Measurements from ENCODE around the gene TULP3.

TULP3 gene

DNA sequence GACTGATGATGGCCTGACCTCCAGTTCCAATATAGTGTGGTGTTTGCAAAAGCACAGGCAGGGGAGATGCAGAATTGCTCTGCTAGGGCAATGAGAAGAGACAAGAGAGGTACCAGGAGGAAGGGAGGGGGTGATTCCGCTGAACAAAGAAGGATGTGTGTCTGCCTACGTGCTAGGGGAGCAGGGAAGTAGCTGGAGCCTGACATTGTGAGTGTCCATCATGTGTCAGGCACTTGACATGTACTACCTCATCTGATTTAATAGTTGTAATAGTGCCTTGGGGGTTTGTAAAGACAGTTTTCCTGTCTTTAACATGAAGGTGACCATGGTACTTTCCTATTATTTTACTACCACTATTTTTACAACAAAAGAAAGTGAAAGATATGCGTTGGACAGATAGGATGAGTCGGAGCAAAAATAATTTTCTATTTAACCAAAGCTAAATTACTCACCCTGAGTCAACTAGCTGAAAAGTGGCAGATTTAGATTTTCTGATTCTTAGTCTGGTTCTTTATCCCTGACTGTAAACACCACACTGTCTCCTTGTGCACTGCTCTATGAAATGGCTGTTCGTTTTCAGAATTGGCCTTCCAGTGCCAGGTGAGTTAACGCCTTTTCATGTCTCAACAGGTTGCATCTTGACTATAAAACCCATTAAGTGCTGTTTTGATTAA is 34.8 kb downstream of the TULP3 start:
- no peak for DNase-seq (ENCODE audit: low read depth in 2 of 2)

DNA sequence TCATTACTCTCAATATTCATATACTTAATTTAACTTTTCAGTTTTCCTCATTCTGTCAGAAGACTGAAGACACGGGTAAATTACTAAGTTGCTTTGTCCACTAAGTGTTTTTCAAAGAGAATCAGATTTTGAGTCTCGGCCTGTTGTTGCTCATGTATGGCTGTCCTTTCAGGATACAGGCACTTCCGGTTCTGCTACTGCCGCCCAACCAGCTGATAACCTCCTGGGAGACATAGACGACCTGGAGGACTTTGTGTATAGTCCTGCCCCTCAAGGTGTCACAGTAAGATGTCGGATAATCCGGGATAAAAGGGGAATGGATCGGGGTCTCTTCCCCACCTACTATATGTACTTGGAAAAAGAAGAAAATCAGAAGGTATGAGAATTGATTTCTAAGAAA is 40.2 kb downstream of the TULP3 start:
- no peak for DNase-seq (ENCODE audit: low read depth in 2 of 2)

- DNase-seq (ENCODE audit: low read depth in 2 of 2), result no peak
These were observed 42.9 kb downstream of the TULP3 start for GRCh38 chr12:2933586-2933985.

DNA sequence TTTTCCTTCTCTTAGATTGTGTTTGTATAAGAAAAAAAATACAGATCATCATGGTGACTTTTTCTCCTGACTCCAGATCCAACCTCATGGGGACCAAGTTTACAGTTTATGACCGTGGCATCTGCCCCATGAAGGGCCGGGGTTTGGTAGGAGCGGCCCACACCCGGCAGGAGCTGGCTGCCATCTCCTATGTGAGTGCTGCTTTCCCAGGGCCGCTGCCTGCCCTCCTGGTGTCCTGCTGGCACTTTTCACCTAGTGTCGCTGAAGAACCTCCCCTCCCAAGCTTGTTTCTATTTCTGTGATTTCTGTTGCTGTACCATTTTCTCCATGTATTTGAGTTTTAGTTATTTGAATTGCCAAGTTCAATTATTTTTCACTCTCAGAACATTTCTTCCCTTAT is 43.7 kb downstream of the TULP3 start:
- no peak for DNase-seq (ENCODE audit: low read depth in 2 of 2)

DNA sequence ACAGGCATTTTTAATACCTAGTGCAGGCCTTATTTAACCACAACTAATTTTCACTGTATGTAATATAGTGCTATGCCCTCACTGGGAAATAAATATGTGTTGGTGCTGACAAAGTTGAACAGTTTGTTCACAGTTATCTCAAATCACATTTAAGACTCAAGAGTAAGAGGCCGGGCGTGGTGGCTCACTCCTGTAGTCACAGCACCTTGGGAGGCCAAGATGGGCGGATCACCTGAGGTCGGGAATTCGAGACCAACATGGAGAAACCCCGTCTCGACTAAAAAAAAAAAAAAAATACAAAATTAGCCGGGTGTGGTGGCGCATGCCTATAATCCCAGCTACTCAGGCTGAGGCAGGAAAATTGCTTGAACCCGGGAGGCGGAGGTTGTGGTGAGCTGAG is 45.6 kb downstream of the TULP3 start:
- no peak for DNase-seq (ENCODE audit: low read depth in 2 of 2)

DNA sequence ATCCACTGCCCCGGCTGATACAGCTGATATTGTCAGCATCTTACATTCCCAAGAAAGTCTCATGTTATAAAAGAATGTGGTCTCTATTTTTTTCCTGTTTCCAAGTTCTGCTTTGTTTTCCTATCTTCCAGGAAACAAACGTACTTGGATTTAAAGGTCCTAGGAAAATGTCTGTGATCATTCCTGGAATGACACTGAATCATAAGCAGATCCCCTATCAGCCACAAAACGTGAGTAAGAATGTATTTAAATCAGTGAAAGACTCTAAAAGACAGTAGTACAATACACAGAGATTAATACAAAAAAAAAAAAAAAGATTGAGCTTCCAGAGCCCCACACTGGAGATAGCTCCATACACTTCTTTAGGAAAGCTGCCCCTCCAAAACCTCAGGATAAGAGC is 46.8 kb downstream of the TULP3 start:
- no peak for DNase-seq (ENCODE audit: low read depth in 2 of 2)

DNA sequence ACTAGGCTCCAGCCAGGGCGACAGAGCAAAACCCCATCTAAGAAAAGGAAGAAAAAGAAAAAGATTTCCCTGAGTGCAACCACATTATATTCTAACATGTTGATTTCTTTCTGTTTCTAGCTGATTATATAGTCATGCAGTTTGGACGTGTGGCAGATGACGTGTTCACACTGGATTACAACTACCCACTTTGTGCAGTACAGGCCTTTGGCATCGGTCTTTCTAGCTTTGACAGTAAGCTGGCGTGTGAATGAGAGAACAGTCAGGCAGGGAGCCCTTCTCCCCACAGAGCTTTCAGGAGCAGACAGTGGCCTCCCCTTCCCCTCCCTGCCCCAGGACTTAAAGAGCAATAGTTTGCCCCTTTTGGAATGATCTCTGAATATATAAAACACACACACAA is 48.5 kb downstream of the TULP3 start:
- no peak for DNase-seq (ENCODE audit: low read depth in 2 of 2)

GRCh38 chr12:2940564-2940963 is 49.9 kb downstream of the TULP3 start:
- no peak for DNase-seq (ENCODE audit: low read depth in 2 of 2)

- no peak for DNase-seq (ENCODE audit: low read depth in 2 of 2)
These were observed 50.8 kb downstream of the TULP3 start for GRCh38 chr12:2941524-2941923.

DNA sequence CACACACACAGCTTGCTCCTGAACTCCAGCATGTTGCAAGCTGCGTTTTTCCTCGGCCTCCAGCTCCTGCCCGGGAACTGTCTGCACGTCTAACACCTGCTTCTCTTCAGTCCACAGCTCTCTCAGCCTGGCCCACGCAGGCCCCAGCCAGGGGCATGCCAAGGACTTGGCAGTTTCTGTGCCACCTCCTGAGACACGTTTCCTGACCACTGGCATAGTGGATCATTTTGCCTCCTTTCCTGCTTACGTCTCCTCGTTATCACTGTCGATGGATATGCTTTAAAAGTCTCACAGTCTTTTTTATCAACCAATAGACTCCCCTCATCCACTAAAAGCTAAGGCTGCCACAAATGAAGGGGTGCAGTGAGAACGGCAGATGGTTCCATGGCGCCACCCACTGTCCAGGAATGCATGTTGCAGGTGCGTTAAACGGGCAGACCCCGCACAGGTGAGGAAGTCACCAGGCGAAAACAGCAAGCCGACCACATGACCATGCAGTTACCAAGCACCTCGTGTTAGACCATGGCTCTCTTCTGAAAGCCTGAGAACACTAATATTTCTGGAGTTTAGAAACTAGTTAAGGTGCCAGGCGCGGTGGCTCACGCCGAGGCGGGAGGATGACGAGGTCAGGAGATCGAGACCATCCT is 53.8 kb downstream of the TULP3 start:
- DNase-seq (ENCODE audit: low read depth in 2 of 2), result peak in 1 of 2 donors; percentile 19

DNA sequence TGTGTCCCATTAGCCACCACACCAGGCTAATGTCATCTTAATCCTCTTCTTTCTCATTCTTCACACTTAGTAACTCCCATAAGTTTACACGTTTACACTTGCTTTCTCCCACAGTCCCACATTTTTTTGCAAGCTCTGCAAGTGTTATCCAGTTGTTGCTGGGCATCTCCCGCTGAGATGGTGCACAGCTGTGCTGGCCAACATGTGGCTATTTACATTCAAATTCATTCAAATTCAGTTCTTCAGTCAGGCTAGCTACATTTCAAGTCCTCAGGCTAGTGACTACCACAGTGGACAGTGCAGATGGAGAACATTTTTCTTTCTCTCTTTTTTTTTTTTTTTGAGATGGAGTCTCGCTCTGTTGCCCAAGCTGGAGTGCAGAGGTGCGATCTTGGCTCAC is 58.7 kb downstream of the TULP3 start:
- no peak for DNase-seq (ENCODE audit: low read depth in 2 of 2)

DNA sequence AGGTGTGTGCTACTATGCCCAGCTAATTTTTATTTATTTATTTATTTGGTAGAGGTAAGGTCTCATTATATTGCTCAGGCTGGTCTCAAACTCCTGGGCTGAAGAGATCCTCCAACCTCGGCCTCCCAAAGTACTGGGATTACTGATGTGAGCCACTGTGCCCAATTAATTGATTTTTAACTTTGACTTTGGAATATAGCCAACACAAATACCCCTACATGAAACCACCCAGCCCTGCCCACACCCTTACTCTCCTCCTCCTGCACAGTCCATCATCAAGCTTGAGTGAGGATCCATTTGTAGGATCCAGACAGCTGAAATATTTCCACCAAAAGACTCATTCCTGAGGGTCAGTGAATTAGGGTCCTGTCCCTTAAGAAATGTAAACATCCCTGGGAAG is 65.2 kb downstream of the TULP3 start:
- no peak for DNase-seq (ENCODE audit: low read depth in 2 of 2)

DNA sequence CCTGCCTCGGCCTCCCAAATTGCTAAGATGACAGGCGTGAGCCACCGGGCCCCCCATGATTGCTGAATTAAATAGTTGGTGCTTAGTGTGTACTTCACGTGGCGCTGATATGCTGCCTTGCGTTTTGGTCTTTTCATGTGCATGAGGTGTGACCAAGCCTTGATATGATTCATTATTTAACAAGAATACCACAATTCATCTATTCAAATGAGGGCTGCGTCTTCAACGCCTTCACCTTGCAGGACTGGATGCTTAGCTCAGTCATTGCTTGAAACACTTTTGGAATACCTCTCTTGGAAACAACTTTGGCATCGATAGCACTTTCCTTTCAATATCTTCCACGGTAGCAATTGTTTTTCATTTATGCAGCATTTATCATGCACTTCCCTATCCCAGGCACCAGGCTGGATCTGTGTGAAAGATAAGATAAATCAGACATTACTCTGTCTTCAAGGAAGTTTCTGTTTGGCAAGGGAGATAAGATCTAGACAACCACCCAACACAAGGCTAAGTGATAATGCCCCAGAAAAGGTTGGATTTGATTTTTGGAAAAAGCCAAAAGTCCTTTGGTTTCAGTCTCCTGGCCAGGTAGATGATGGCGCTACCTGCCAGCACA is 67.2 kb downstream of the TULP3 start:
- no peak for DNase-seq (ENCODE audit: low read depth in 2 of 2)

GRCh38 chr12:2958432-2959191 is 67.9 kb downstream of the TULP3 start:
- no peak for DNase-seq (ENCODE audit: low read depth in 2 of 2)

- no peak for DNase-seq (ENCODE audit: low read depth in 2 of 2)
These were observed 68.5 kb downstream of the TULP3 start, which contains the start of gene TEAD4 for GRCh38 chr12:2959192-2959504. TSS of gene TEAD4 (plus strand) at chr12:2959397.

- DNase-seq (ENCODE audit: low read depth in 2 of 2), result no peak
These were observed 69.1 kb downstream of the TULP3 start for GRCh38 chr12:2959505-2960389.

GRCh38 chr12:2960390-2960956 is 69.8 kb downstream of the TULP3 start:
- DNase-seq (ENCODE audit: low read depth in 2 of 2), result no peak

DNA sequence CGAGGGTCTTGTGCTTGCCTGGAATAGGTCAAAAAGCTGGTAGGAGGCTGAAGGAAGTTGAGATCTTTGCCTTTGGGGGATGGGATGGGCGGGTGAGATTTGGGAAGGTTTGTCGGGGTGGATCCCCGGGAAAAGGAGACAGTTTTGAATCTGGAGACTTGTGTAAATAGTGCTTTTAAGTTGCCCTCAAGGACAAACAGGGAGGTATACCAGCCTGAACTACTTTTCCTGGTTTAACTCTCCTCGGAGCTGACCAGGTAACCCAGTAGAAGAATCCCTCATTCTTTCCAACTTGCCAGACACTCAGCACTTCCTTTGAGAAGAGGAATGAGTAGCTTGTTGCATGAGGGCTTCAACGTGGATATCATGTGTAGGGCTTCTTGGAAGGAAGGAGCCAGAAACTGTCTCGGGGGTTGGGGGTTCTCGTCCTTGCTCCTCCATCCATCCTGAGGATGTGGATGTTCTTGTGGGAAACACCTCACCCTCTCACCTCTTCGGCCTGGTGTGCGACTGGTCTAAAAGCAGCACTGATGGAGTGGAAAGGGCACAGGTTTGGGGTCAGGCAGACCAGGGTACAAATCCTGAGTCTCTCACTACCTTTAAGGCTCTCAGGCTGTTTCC is 70.4 kb downstream of the TULP3 start:
- DNase-seq (ENCODE audit: low read depth in 2 of 2), result no peak

- DNase-seq (ENCODE audit: low read depth in 2 of 2), result no peak
These were observed 71.0 kb downstream of the TULP3 start for GRCh38 chr12:2961705-2962104.

DNA sequence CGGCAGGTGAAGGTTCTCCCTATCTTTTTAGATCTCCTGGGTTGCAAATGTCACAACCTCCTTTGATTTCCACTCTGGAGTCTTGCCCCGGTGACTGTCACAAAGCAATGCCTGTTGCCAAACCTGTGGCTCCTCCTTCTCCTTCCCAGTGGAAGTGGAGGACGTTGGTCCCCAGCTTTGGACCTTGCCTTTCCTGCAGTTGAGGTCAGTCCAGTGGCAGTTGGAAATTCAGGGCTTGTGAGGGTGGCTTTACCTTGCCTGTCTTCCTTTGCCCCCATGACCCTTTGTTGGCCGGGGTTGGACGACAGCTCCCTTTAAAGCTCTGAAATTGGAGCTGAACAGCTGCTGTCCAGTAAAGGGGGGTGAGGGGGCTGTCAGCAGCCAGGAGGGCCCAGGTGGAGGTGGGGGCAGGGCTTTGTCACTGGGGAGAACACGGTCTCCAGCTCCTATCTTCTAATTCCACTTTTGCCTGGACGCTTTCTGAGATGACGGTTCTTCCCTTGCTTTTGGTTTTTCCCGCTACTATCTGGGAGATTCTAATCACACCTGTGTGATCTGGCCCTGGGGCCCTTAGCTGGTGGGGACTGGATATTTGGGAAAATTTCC is 72.6 kb downstream of the TULP3 start:
- DNase-seq (ENCODE audit: low read depth in 2 of 2), result no peak
